Karpas-422 (cell line): ENCODE results near the gene EIF4A2. TPM values are rescaled to one million over a fixed set of nuclear protein-coding genes. Genes with fewer than 3 reads are reported as not detected.

Experiments
- DNase-seq: peaks from one replicate; pipeline ENCODE4 v3.0.0-alpha.2; 2015
- H2AFZ ChIP-seq: fragments of 200-600 bp; sonication (generic); 2 replicates; pipeline ENCODE4 v1.6.1; 2014; ENCODE audit warnings: antibody characterized with exemption, low read length, mixed read lengths
- H3K27ac ChIP-seq: fragments of 200-600 bp; sonication (generic); 2 replicates; pipeline ENCODE4 v1.5.1; 2014; ENCODE audit warnings: mild to moderate bottlenecking, low read length, moderate library complexity
- H3K27me3 ChIP-seq: fragments of 200-600 bp; sonication (generic); 2 replicates; pipeline ENCODE4 v1.6.1; 2014; ENCODE audit warnings: low read length, mixed read lengths
- H3K36me3 ChIP-seq: fragments of 200-600 bp; sonication (generic); 2 replicates; pipeline ENCODE4 v1.6.1; 2014; ENCODE audit warnings: low read length, mixed read lengths; ENCODE audit not compliant: insufficient read depth
- H3K4me1 ChIP-seq: fragments of 200-600 bp; sonication (generic); 2 replicates; pipeline ENCODE4 v1.6.1; 2014; ENCODE audit warnings: mild to moderate bottlenecking, low read length, mixed read lengths
- H3K4me2 ChIP-seq: fragments of 200-600 bp; sonication (generic); 2 replicates; pipeline ENCODE4 v1.6.1; 2014; ENCODE audit warnings: low read length, low read depth, mild to moderate bottlenecking; ENCODE audit not compliant: poor library complexity, severe bottlenecking
- H3K4me3 ChIP-seq: fragments of 200-600 bp; sonication (generic); 2 replicates; pipeline ENCODE4 v1.5.1; 2014; ENCODE audit warnings: mild to moderate bottlenecking, antibody characterized with exemption, low read length, mixed read lengths
- H3K79me2 ChIP-seq: fragments of 200-600 bp; sonication (generic); 2 replicates; pipeline ENCODE4 v1.6.1; 2014; ENCODE audit warnings: mild to moderate bottlenecking, low read length, mixed read lengths
- H3K9ac ChIP-seq: fragments of 200-600 bp; sonication (generic); 2 replicates; pipeline ENCODE4 v1.6.0; 2014; ENCODE audit warnings: low read length
- H3K9me2 ChIP-seq: fragments of 200-600 bp; sonication (generic), shearing (Covaris generic); replicated peaks from 2 replicates; pipeline ENCODE4 v1.6.0; 2014; ENCODE audit warnings: mild to moderate bottlenecking, low read length, moderate library complexity; ENCODE audit not compliant: insufficient read depth
- H3K9me3 ChIP-seq: fragments of 300-700, 200-600 bp; sonication (generic); 2 replicates; pipeline ENCODE4 v1.6.1; 2014; ENCODE audit warnings: low read length, mixed read lengths
- H4K20me1 ChIP-seq: fragments of 200-600 bp; sonication (generic); 2 replicates; pipeline ENCODE4 v1.6.1; 2014; ENCODE audit warnings: mild to moderate bottlenecking, antibody characterized with exemption, low read length, low read depth; ENCODE audit not compliant: insufficient read depth
- total RNA-seq: library from RNA; depleted of rRNA; stranded (reverse); fragments of >200 nt; shearing (Covaris generic); gene quantifications from 2 replicates; pipeline ENCODE4 v1.2.3, GENCODE V29; 2014; ENCODE audit warnings: low replicate concordance; rRNA removed

Gene EIF4A2
- total RNA-seq, result 541 and 657 TPM in 2 replicates

- no peaks in the 10 kb centered on the region for H3K9me2 ChIP-seq
- peak within 1 kb of the TSS; percentile 86 for H3K4me3 ChIP-seq
- peak; percentile 97 for DNase-seq
- H3K9ac ChIP-seq, result peak within 1 kb of the TSS; percentile 99
- peak within 1 kb of the TSS; percentile 98 for H2AFZ ChIP-seq
- H3K9me3 ChIP-seq, result no peaks in the 10 kb centered on the region
- H3K27ac ChIP-seq, result peak within 1 kb of the TSS; percentile 97
- H3K27me3 ChIP-seq, result no peaks in the 10 kb centered on the region
- H3K79me2 ChIP-seq, result peaks cover 28% of the 10 kb centered on the region
- peak within 1 kb of the TSS; percentile 87 for H3K4me2 ChIP-seq
- peaks cover 46% of the 10 kb centered on the region for H3K4me1 ChIP-seq
- H4K20me1 ChIP-seq, result peaks cover 47% of the 10 kb centered on the region
- H3K36me3 ChIP-seq, result peaks cover 48% of the 10 kb centered on the region
Measured at GRCh38 chr3:186783058-186783730, at the start of gene EIF4A2. EIF4A2 (plus strand) TSS chr3:186783577; CDS start chr3:186783611, 34 bp downstream.

DNA sequence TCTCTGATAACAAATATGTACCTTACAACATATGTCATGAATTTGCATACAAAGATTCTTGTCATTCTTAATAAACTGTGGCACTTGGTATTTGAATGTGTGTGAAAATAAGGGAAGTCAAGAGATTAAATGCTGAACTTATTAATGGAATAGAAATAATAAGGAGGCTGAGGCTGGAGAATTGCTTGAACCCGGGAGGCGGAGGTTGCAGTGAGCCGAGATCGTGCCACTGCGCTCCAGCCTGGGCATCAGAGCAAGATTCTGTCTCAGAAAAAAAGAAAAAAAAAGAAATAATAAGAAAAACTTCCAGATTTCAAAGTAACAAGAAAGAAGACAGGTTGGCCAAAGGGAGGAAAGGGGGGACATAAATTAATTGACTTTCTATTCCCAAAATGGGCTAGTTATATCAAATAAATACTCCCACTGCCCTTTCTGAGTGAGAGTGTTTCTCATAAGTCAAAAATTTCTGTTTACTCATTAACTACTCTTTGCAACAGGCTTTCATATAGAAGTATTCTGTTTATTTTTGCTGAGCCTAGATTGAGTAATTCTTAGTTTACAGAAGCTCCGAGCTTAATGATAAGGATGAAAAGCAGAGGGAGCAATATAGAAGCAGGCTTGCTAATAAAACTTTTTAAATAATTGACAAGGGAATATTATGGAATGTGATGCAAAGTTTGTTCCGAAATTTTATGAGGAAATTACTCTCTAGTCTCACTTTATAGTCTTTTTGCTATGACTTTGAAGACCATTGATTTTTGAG is 40.6 kb upstream of the EIF4A2 start:
- Histone ChIP-seq H3K9me3 (no peaks in the 10 kb centered on the region), H3K27ac (no peak overlapping the region), H3K36me3 (no peaks in the 10 kb centered on the region), H3K27me3 (no peaks in the 10 kb centered on the region), H3K79me2 (no peaks in the 10 kb centered on the region), H4K20me1 (no peaks in the 10 kb centered on the region), H3K4me3 (no peak overlapping the region), H3K4me1 (no peaks in the 10 kb centered on the region), H3K9me2 (no peaks in the 10 kb centered on the region), H3K9ac (no peak overlapping the region), H2AFZ (no peak overlapping the region), H3K4me2 (no peak overlapping the region)
- DNase-seq, result no peak

GRCh38 chr3:186743666-186744065 is 39.7 kb upstream of the EIF4A2 start:
- no peak overlapping the region for H2AFZ ChIP-seq
- no peaks in the 10 kb centered on the region for H3K79me2 ChIP-seq
- H3K4me3 ChIP-seq, result no peak overlapping the region
- H3K4me2 ChIP-seq, result no peak overlapping the region
- no peak overlapping the region for H3K27ac ChIP-seq
- H3K9me3 ChIP-seq, result no peaks in the 10 kb centered on the region
- no peak for DNase-seq
- H3K4me1 ChIP-seq, result no peaks in the 10 kb centered on the region
- no peaks in the 10 kb centered on the region for H3K9me2 ChIP-seq
- H4K20me1 ChIP-seq, result no peaks in the 10 kb centered on the region
- no peaks in the 10 kb centered on the region for H3K36me3 ChIP-seq
- H3K27me3 ChIP-seq, result no peaks in the 10 kb centered on the region
- no peak overlapping the region for H3K9ac ChIP-seq

- DNase-seq, result no peak
- no peaks in the 10 kb centered on the region for H3K9me2 ChIP-seq
- H4K20me1 ChIP-seq, result no peaks in the 10 kb centered on the region
- H3K79me2 ChIP-seq, result no peaks in the 10 kb centered on the region
- no peak overlapping the region for H3K4me3 ChIP-seq
- H3K4me1 ChIP-seq, result no peaks in the 10 kb centered on the region
- H2AFZ ChIP-seq, result no peak overlapping the region
- no peak overlapping the region for H3K9ac ChIP-seq
- H3K4me2 ChIP-seq, result no peak overlapping the region
- no peaks in the 10 kb centered on the region for H3K27me3 ChIP-seq
- no peak overlapping the region for H3K27ac ChIP-seq
- H3K36me3 ChIP-seq, result no peaks in the 10 kb centered on the region
- no peaks in the 10 kb centered on the region for H3K9me3 ChIP-seq
Measured at GRCh38 chr3:186746008-186746407, 37.4 kb upstream of the EIF4A2 start.

DNA sequence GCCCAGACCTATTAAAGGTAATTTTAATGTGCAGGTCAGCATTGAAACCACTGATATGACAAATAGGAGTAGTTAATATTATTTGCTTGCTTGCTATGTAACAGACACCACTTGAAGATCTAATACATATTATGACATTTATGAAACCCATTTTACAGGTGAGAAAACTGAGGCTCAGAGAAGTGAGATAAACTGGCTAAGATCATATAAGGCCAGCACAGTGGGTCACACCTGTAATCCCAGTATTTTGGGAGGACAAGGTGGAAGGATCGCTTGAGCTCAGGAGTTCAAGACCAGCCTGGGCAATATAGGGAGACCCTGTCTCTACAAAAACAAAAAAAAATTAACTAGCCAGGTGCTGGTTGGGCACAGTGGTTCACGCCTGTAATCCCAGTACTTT is 33.1 kb upstream of the EIF4A2 start:
- Histone ChIP-seq H3K79me2 (no peaks in the 10 kb centered on the region), H3K9me3 (no peaks in the 10 kb centered on the region), H3K36me3 (no peaks in the 10 kb centered on the region), H2AFZ (no peak overlapping the region), H3K4me3 (no peak overlapping the region), H4K20me1 (no peaks in the 10 kb centered on the region), H3K27me3 (no peaks in the 10 kb centered on the region), H3K4me2 (no peak overlapping the region), H3K4me1 (no peaks in the 10 kb centered on the region), H3K9me2 (no peaks in the 10 kb centered on the region), H3K9ac (no peak overlapping the region), H3K27ac (no peak overlapping the region)
- no peak for DNase-seq

GRCh38 chr3:186751480-186751879 is 31.9 kb upstream of the EIF4A2 start:
- Histone ChIP-seq H3K4me3 (no peak overlapping the region), H3K36me3 (no peaks in the 10 kb centered on the region), H4K20me1 (no peaks in the 10 kb centered on the region), H3K9me3 (no peaks in the 10 kb centered on the region), H2AFZ (0 out of 2 replicates have a peak overlapping the region, but pooled peaks have one; percentile 46), H3K9me2 (no peaks in the 10 kb centered on the region), H3K4me1 (no peaks in the 10 kb centered on the region), H3K4me2 (no peak overlapping the region), H3K27ac (no peak overlapping the region), H3K9ac (no peak overlapping the region), H3K79me2 (no peaks in the 10 kb centered on the region), H3K27me3 (no peaks in the 10 kb centered on the region)
- DNase-seq, result no peak

- H3K9me2 ChIP-seq, result no peaks in the 10 kb centered on the region
- H3K27me3 ChIP-seq, result no peaks in the 10 kb centered on the region
- no peak overlapping the region for H3K4me3 ChIP-seq
- no peak overlapping the region for H3K27ac ChIP-seq
- no peaks in the 10 kb centered on the region for H3K9me3 ChIP-seq
- H3K9ac ChIP-seq, result no peak overlapping the region
- no peak for DNase-seq
- H2AFZ ChIP-seq, result no peak overlapping the region
- H3K36me3 ChIP-seq, result no peaks in the 10 kb centered on the region
- H4K20me1 ChIP-seq, result no peaks in the 10 kb centered on the region
- H3K79me2 ChIP-seq, result no peaks in the 10 kb centered on the region
- H3K4me1 ChIP-seq, result no peaks in the 10 kb centered on the region
- H3K4me2 ChIP-seq, result no peak overlapping the region
Measured at GRCh38 chr3:186754006-186754405, 29.4 kb upstream of the EIF4A2 start.

- no peaks in the 10 kb centered on the region for H3K9me3 ChIP-seq
- no peak overlapping the region for H3K4me2 ChIP-seq
- no peak for DNase-seq
- no peak overlapping the region for H2AFZ ChIP-seq
- no peaks in the 10 kb centered on the region for H3K79me2 ChIP-seq
- no peaks in the 10 kb centered on the region for H4K20me1 ChIP-seq
- H3K27me3 ChIP-seq, result no peaks in the 10 kb centered on the region
- H3K9me2 ChIP-seq, result no peaks in the 10 kb centered on the region
- H3K27ac ChIP-seq, result no peak overlapping the region
- H3K36me3 ChIP-seq, result no peaks in the 10 kb centered on the region
- no peak overlapping the region for H3K9ac ChIP-seq
- no peaks in the 10 kb centered on the region for H3K4me1 ChIP-seq
- no peak overlapping the region for H3K4me3 ChIP-seq
Measured at GRCh38 chr3:186754871-186755270, 28.5 kb upstream of the EIF4A2 start.
